ENCODE data around the gene TBCA. TPM values are rescaled to one million over a fixed set of nuclear protein-coding genes. Genes with fewer than 3 reads are reported as not detected.

The TBCA gene
- total and polyA plus RNA-seq, 2 of the 13 experiments (the other 11 are each of a cell fraction or from before 2014, with no cell fraction given): 93.8 to 309 TPM

GRCh38 chr5:77791356-77791755, 15.2 kb upstream of the TBCA start:
- no peaks in the 10 kb centered on the region for H3K36me3 ChIP-seq (replicated peaks in 1 of 2; ENCODE audit: control insufficient read depth in 1 of 2, insufficient read depth in 2 of 2, low read length in 2 of 2)
- no peak overlapping the region for H3K9ac ChIP-seq (ENCODE audit: insufficient read depth, low read depth, low read length)
- POLR2A ChIA-PET: interaction anchor here (0.8 kb wide), 1 partner anchor 22 kb away, joined by 4 read pairs; no protein-coding TSS in a partner anchor
- intact Hi-C loops (cut with micrococcal nuclease; ENCODE audit: unreplicated experiment): no loop called here
- WGBS (ENCODE audit: low lambda C conversion rate): 8% methylated on average over 2 of the region's 2 CpGs
- no peak overlapping the region; a peak in 1 of 6 replicates for H3K4me3 ChIP-seq (replicated peaks in 1 of 3; ENCODE audit: insufficient read depth in 1 of 3, low read depth in 2 of 3, low read length in 3 of 3)
- FAIRE-seq (no peak), DNase-seq (ENCODE audit: low spot score) (no peak), ATAC-seq (no peak)
- H3K4me1 ChIP-seq (ENCODE audit: insufficient read depth, low read length): peaks cover 14% of the 10 kb centered on the region
- H4K20me1 ChIP-seq (ENCODE audit: insufficient read depth, low read length): no peaks in the 10 kb centered on the region
- CTCF ChIA-PET (ENCODE audit: low intra/inter-chr PET ratio, low total read pairs): no interaction called here
- no peak overlapping the region for H2AFZ ChIP-seq (ENCODE audit: low read length)
- TF ChIP-seq FOSL1 (CRISPR knock-in tag; IDR thresholded peaks at IDR 0.05; ENCODE audit: borderline replicate concordance): no peak
- no peak for TF ChIP-seq ZNF597 (CRISPR knock-in tag; IDR thresholded peaks at IDR 0.05)
- no peak for TF ChIP-seq DR1 (CRISPR knock-in tag; IDR thresholded peaks at IDR 0.05)
- TF ChIP-seq GRHL1 (CRISPR knock-in tag; conservative IDR thresholded peaks at IDR 0.05): no peak
- TF ChIP-seq ZNF512B (CRISPR knock-in tag; IDR thresholded peaks at IDR 0.05; ENCODE audit: borderline replicate concordance): no peak
- TF ChIP-seq HINFP (CRISPR knock-in tag; IDR thresholded peaks at IDR 0.05; ENCODE audit: low read depth): no peak
- no peak for TF ChIP-seq TCF12 (IDR thresholded peaks at IDR 0.05)
- TF ChIP-seq TCF12 (CRISPR knock-in tag; IDR thresholded peaks at IDR 0.05): no peak
- TF ChIP-seq RFX3 (CRISPR knock-in tag; IDR thresholded peaks at IDR 0.05): no peak
- TF ChIP-seq ZFP36 (IDR thresholded peaks at IDR 0.05; ENCODE audit: borderline replicate concordance, low read depth, low read length, partially characterized antibody): no peak
- TF ChIP-seq ZNF749 (CRISPR knock-in tag; IDR thresholded peaks at IDR 0.05; ENCODE audit: borderline replicate concordance): no peak
- TF ChIP-seq MBD4 (IDR thresholded peaks at IDR 0.05; ENCODE audit: borderline replicate concordance, low read length): no peak
- no peak for TF ChIP-seq CAMTA2 (CRISPR knock-in tag; IDR thresholded peaks at IDR 0.05; ENCODE audit: borderline replicate concordance)
- no peak for TF ChIP-seq CBX5 (CRISPR knock-in tag; IDR thresholded peaks at IDR 0.05; ENCODE audit: borderline replicate concordance)
- TF ChIP-seq STAT5B (CRISPR knock-in tag; IDR thresholded peaks at IDR 0.05): no peak
- no peak for TF ChIP-seq EED (CRISPR knock-in tag; IDR thresholded peaks at IDR 0.05)
- no peak for TF ChIP-seq ARNT (IDR thresholded peaks at IDR 0.05)
- TF ChIP-seq JUN (CRISPR knock-in tag; IDR thresholded peaks at IDR 0.05): no peak
- TF ChIP-seq ZNF451 (CRISPR knock-in tag; IDR thresholded peaks at IDR 0.05): no peak
- H3K4me2 ChIP-seq (ENCODE audit: low read depth, low read length): peak overlapping the region; percentile 14; the same call in 1 of the 2 replicates
- in situ Hi-C loops (cut with HindIII; ENCODE audit: extremely low pct_ligation_motif_present, low pct_unique_long_range_greater_than_20kb): no loop called here
- no peaks in the 10 kb centered on the region for H3K9me3 ChIP-seq (ENCODE audit: low read length)
- no peaks in the 10 kb centered on the region for H3K79me2 ChIP-seq (ENCODE audit: insufficient read depth, low read length)
- H3K27me3 ChIP-seq (ENCODE audit: control insufficient read depth in 1 of 2, insufficient read depth in 2 of 2, low read length in 2 of 2): no peaks in the 10 kb centered on the region; a peak in 1 of 5 replicates
- BruUV-seq (replicated peaks): no TSS peak
- no peak overlapping the region for H3K27ac ChIP-seq (ENCODE audit: extremely low read length, insufficient read depth, low read length)

Data from HepG2 (cell line).